Measurements from ENCODE around the gene CACNA1S.

DNA sequence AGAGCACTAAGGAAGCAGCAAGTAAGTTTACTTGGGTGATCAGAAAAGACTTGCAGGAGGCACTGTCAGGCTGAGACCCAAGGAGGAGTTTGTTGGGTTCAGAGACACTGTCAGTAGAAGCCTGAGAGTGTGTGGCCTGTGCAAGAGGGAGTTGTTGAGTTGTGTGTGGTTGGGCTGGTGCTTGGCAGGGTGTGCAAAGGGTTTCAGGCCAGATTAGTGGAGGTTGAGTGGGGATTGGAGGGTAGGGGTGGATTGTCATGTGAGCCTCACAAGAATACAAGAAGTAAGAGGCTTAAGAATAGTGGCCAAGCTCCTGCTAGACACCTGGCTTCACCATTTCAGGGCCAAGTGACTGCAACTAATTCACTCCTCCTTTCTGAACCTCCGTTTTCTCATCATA is 79.8 kb downstream of the CACNA1S start:
- no peak for TF ChIP-seq EZH2phosphoT487 (IDR thresholded peaks at IDR 0.05; ENCODE audit: low read length)
- TF ChIP-seq, protein P1, sequence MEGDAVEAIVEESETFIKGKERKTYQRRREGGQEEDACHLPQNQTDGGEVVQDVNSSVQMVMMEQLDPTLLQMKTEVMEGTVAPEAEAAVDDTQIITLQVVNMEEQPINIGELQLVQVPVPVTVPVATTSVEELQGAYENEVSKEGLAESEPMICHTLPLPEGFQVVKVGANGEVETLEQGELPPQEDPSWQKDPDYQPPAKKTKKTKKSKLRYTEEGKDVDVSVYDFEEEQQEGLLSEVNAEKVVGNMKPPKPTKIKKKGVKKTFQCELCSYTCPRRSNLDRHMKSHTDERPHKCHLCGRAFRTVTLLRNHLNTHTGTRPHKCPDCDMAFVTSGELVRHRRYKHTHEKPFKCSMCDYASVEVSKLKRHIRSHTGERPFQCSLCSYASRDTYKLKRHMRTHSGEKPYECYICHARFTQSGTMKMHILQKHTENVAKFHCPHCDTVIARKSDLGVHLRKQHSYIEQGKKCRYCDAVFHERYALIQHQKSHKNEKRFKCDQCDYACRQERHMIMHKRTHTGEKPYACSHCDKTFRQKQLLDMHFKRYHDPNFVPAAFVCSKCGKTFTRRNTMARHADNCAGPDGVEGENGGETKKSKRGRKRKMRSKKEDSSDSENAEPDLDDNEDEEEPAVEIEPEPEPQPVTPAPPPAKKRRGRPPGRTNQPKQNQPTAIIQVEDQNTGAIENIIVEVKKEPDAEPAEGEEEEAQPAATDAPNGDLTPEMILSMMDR (IDR thresholded peaks at IDR 0.05; ENCODE audit: low read length), result no peak

Measured in MM.1S (cell line).